ENCODE measurements around the gene PLAA.

DNA sequence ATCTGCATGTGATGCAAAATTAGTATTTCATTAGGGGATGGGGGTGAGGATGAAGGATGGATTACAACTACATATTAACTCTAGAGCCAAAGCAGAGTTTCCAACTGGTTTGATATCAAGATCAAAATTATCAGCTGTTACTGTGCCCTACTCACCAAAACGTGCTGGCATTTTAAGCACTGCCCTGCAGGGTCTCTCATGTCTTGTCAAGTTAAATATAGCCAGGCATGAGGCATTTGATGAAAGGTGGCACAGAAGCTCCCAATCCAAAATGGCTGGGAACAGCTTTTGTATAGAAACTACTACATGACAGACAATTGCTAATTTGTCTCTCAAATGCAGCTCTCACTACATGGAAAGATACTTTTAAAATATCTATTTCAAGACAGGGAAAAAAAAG is 27.3 kb downstream of the PLAA start:
- TF ChIP-seq POLR2A (IDR thresholded peaks at IDR 0.05; ENCODE audit: low read length): no peak
- TF ChIP-seq GATA1 (IDR thresholded peaks at IDR 0.05; ENCODE audit: low read depth, low read length): no peak
